Esophagus squamous epithelium (tissue), 4 donors: ENCODE results near the gene MTR.

Source experiments
- CTCF ChIP-seq, 6 experiments: fragments of 450-650 bp in 4 of 6; fragments of 200-600 bp in 2 of 6; sonication (generic) in 2 of 6; IDR thresholded peaks; one replicate each; pipeline ENCODE4 v1.5.1; 2016 to 2019; ENCODE audit warnings: antibody characterized with exemption in 6 of 6, mild to moderate bottlenecking in 4 of 6, moderate library complexity in 4 of 6
- POLR2A ChIP-seq, 4 donors: fragments of 450-650 bp; IDR thresholded peaks; one replicate each; pipeline ENCODE4 v1.6.1; 2017; ENCODE audit warnings: antibody characterized with exemption in 4 of 4, mild to moderate bottlenecking in 4 of 4, moderate library complexity in 3 of 4

DNA sequence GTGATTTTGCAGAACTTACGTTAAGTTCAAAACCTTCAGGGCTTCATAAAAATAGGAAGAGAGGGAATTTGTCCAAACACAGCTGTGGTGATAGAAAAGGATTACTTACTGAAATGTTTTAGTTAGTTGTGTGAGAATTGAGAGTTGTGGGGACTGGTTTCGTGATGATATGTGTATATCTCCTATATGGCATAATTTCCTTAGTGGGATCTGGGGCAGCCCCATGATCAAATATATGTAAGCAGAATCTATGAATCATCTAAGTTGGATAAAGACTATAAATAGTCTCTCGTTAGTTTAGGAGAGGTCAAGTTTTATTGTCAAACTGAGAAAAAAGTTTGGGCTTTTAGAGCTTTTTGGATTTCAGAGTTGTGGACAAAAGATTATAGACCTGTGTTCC is 14.9 kb downstream of the MTR start:
- TF ChIP-seq CTCF (IDR thresholded peaks at IDR 0.05): no peak
- no peak for TF ChIP-seq POLR2A (IDR thresholded peaks at IDR 0.05)
